Osteoblast (primary cell): ENCODE data around the gene OR51D1. TPM values are rescaled to one million over a fixed set of nuclear protein-coding genes. Genes with fewer than 3 reads are reported as not detected.

ENCODE experiments used
- DNase-seq: peaks from one replicate; pipeline ENCODE4 v3.0.0; 2011; ENCODE audit warnings: low spot score, mixed read lengths; ENCODE audit not compliant: insufficient read length; ENCODE audit errors: missing footprints
- H2AFZ ChIP-seq: 2 replicates; pipeline ENCODE4 v1.6.0; 2011; ENCODE audit warnings: mild to moderate bottlenecking, low read length
- H3K27ac ChIP-seq: 2 replicates; pipeline ENCODE4 v1.5.1; 2011; ENCODE audit warnings: mild to moderate bottlenecking, low read depth, low read length, moderate library complexity
- H3K27me3 ChIP-seq: 2 replicates; pipeline ENCODE4 v1.6.0; 2012; ENCODE audit warnings: mild to moderate bottlenecking, control low read depth, inconsistent platforms, low read length, moderate library complexity; ENCODE audit not compliant: insufficient read depth
- H3K36me3 ChIP-seq: 2 replicates; pipeline ENCODE4 v1.5.1; 2011; ENCODE audit warnings: mild to moderate bottlenecking, low read length, control low read depth, moderate library complexity; ENCODE audit not compliant: insufficient read depth
- H3K4me1 ChIP-seq: 2 replicates; pipeline ENCODE4 v1.5.1; 2011; ENCODE audit warnings: mild to moderate bottlenecking, low read length, control low read depth, moderate library complexity; ENCODE audit not compliant: insufficient read depth
- H3K4me2 ChIP-seq: 2 replicates; pipeline ENCODE4 v1.6.0; 2011; ENCODE audit warnings: mild to moderate bottlenecking, low read length; ENCODE audit not compliant: insufficient read depth
- H3K4me3 ChIP-seq: fragments of 200-600 bp; sonication (generic); 3 replicates; pipeline ENCODE4 v1.5.1; 2012; ENCODE audit warnings: mild to moderate bottlenecking, low read length, inconsistent platforms; ENCODE audit not compliant: insufficient read depth
- H3K79me2 ChIP-seq: 2 replicates; pipeline ENCODE4 v1.6.0; 2012; ENCODE audit warnings: mild to moderate bottlenecking, low read length, control low read depth, inconsistent platforms; ENCODE audit not compliant: insufficient read depth
- H3K9me3 ChIP-seq: 2 replicates; pipeline ENCODE4 v1.5.1; 2011; ENCODE audit warnings: low read depth, low read length, control low read depth
- H4K20me1 ChIP-seq: 2 replicates; pipeline ENCODE4 v1.6.0; 2012; ENCODE audit warnings: mild to moderate bottlenecking, low read length, control low read depth; ENCODE audit not compliant: insufficient read depth
- CTCF ChIP-seq: IDR thresholded peaks from 2 replicates; pipeline ENCODE4 v1.5.1; 2011; ENCODE audit warnings: mild to moderate bottlenecking, low read depth, low read length, moderate library complexity; ENCODE audit errors: extremely low read depth
- total RNA-seq: library from RNA; depleted of rRNA; stranded (reverse); fragments of >200 nt; gene quantifications from 2 replicates; pipeline ENCODE4 v1.2.3, GENCODE V29; 2012

OR51D1 gene
- total RNA-seq, 1 donor: not detected

DNA sequence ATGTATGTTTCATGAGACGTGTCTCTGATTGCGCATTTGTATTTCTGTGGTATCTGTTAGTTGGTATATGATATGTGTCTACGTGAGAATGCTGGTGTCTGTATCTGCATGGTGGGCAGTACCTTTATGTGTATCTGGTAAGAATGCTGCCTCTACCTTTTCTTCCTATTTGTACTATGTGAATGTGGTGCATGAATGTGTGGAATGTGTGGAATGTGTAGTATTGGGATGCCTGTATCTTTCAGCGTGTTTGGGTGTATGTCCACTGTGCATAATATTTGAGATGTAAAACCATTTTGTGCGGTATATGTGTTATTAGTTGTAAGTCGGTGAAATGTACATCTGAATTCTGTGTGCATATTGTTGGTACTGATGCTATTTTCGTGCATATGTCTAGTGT lies 4.2 kb downstream of the OR51D1 start:
- no peak for DNase-seq
- no peaks in the 10 kb centered on the region for H3K9me3 ChIP-seq
- no peak for TF ChIP-seq CTCF
- no peaks in the 10 kb centered on the region for H3K79me2 ChIP-seq
- H3K4me2 ChIP-seq: no peak overlapping the region
- no peaks in the 10 kb centered on the region for H3K4me1 ChIP-seq
- H3K27me3 ChIP-seq: peaks cover 5% of the 10 kb centered on the region
- no peaks in the 10 kb centered on the region for H4K20me1 ChIP-seq
- no peak overlapping the region for H3K4me3 ChIP-seq
- H2AFZ ChIP-seq: no peak overlapping the region
- H3K27ac ChIP-seq: no peak overlapping the region
- no peaks in the 10 kb centered on the region for H3K36me3 ChIP-seq

DNA sequence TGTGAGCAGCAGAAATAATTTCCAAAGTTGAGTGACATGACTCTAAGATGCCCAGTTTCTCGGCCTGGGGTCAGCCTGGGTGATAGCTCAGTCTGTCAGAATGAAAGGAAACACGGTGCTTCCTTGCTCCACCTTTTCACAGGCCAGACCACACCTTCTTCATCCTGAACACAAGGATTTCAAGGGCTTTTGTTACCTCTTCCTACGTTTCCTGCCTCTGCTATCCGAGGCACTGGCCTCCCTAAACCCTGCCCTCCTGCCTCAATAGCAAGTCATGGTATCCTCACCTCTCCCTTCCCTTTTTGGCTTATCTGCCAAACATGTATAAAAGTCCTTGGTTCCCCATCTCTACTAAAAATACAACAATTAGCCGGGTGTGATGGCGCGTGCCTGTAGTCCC lies 4.8 kb downstream of the OR51D1 start:
- H3K4me1 ChIP-seq: no peaks in the 10 kb centered on the region
- H4K20me1 ChIP-seq: no peaks in the 10 kb centered on the region
- no peak overlapping the region for H3K27ac ChIP-seq
- no peak for TF ChIP-seq CTCF
- no peak overlapping the region for H2AFZ ChIP-seq
- no peak for DNase-seq
- no peak overlapping the region for H3K4me2 ChIP-seq
- no peak overlapping the region for H3K4me3 ChIP-seq
- no peaks in the 10 kb centered on the region for H3K9me3 ChIP-seq
- H3K36me3 ChIP-seq: no peaks in the 10 kb centered on the region
- H3K79me2 ChIP-seq: no peaks in the 10 kb centered on the region
- peaks cover 5% of the 10 kb centered on the region for H3K27me3 ChIP-seq

DNA sequence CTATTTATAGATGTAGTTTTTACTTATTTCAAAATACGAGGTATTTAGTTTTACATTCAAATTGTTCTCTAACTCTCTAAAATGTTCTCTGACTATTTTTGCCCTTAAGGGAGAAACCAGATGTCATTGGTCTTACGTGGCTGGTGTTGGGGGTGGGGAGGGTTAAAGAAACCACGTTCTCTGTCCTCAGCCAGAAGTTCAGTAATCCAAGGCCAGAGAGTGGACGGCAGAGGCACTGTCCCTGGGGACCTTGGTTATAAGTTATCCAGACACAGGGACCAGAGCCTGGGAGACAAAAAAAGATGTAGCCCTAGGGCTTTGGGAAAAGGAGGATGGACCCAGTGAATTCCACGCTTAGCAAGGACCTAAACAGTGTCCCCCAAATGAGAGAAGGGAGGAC lies 5.8 kb downstream of the OR51D1 start:
- Histone ChIP-seq H3K36me3 (no peaks in the 10 kb centered on the region), H4K20me1 (no peaks in the 10 kb centered on the region), H3K4me1 (no peaks in the 10 kb centered on the region), H3K79me2 (no peaks in the 10 kb centered on the region), H3K27ac (no peak overlapping the region), H3K27me3 (no peaks in the 10 kb centered on the region), H3K9me3 (no peaks in the 10 kb centered on the region), H2AFZ (no peak overlapping the region), H3K4me2 (no peak overlapping the region), H3K4me3 (no peak overlapping the region)
- DNase-seq: no peak
- TF ChIP-seq CTCF: no peak

DNA sequence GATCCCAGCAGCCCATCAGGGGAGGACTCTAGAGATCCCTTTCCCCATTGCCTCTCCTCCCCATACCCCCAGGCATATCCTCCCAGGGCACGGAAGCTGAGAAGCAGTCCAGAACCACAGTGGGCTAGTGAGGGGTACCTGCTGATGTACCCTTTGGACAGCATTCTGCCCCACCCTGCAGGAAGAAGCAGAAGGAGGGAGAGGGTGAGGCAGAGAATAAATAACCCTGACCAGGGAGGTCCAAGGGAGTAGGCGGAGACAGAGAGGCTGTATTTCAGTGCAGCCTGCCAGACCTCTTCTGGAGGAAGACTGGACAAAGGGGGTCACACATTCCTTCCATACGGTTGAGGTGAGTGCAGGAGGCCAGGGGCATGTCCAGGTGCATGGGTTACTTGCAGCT lies 6.4 kb downstream of the OR51D1 start, which contains the start of gene OR51E1:
TSS of gene OR51E1 (plus strand) at position 301 of the 400 bp plus-strand sequence. CDS start 8,545 bp downstream, outside the sequence.
- no peak for TF ChIP-seq CTCF
- DNase-seq: no peak
- Histone ChIP-seq H3K79me2 (no peaks in the 10 kb centered on the region), H3K27ac (no peak within 1 kb of the TSS), H3K4me2 (no peak within 1 kb of the TSS), H3K27me3 (no peaks in the 10 kb centered on the region), H3K4me1 (no peaks in the 10 kb centered on the region), H3K36me3 (no peaks in the 10 kb centered on the region), H3K9me3 (no peaks in the 10 kb centered on the region), H3K4me3 (no peak within 1 kb of the TSS), H2AFZ (no peak within 1 kb of the TSS), H4K20me1 (no peaks in the 10 kb centered on the region)
